Activated CD8-positive, alpha-beta memory T cell treated with anti-CD3 and anti-CD28 coated beads, Interleukin-2, amount 10 ng/mL, durations not matched to agents 7 days and 5 days (primary cell): Measurements from ENCODE around the gene LANCL3. TPM values are rescaled to one million over a fixed set of nuclear protein-coding genes. Genes with fewer than 3 reads are reported as not detected.
"Not testable (repeated sequence)": the region's sequence is repeated elsewhere in the genome, so short reads cannot be mapped to it uniquely, and the experiment has no call there.

ENCODE experiments used
- ATAC-seq: fragments of 150-1000 bp; cut with Tn5 transposase; one replicate; pipeline ENCODE4 v1.10.0; 2021; ENCODE audit warnings: moderate library complexity
- CTCF ChIA-PET: fragments of 350-600 bp; sonication (Branson Sonifier 250); formaldehyde crosslinking; loops from one replicate; lab custom pipeline; 2021; ENCODE audit warnings: antibody characterized with exemption; lab: Charles Lee
- DNase-seq: peaks from one replicate; pipeline ENCODE4 v3.0.0-alpha.2; 2020
- H3K27ac Mint-ChIP-seq: one replicate; pipeline ENCODE4 v1.8.0; 2021; ENCODE audit warnings: mild to moderate bottlenecking, mixed read lengths
- H3K27me3 Mint-ChIP-seq: one replicate; pipeline ENCODE4 v1.8.0; 2021; ENCODE audit warnings: mixed read lengths
- H3K36me3 Mint-ChIP-seq: one replicate; pipeline ENCODE4 v1.8.0; 2021; ENCODE audit warnings: mild to moderate bottlenecking, mixed read lengths
- H3K4me1 Mint-ChIP-seq: one replicate; pipeline ENCODE4 v1.8.0; 2021; ENCODE audit warnings: mixed read lengths
- H3K4me3 Mint-ChIP-seq: one replicate; pipeline ENCODE4 v1.8.0; 2021; ENCODE audit warnings: mild to moderate bottlenecking, moderate library complexity, mixed read lengths
- H3K9me3 Mint-ChIP-seq: one replicate; pipeline ENCODE4 v1.8.0; 2022; ENCODE audit warnings: low read depth, mixed read lengths
- total RNA-seq, 2 experiments: library from RNA; stranded (reverse); gene quantifications; one replicate each; pipeline ENCODE4 v1.2.3, GENCODE V29; 2021

The LANCL3 gene
- under 1 TPM; 0.38 to 0.66 TPM for total RNA-seq

DNA sequence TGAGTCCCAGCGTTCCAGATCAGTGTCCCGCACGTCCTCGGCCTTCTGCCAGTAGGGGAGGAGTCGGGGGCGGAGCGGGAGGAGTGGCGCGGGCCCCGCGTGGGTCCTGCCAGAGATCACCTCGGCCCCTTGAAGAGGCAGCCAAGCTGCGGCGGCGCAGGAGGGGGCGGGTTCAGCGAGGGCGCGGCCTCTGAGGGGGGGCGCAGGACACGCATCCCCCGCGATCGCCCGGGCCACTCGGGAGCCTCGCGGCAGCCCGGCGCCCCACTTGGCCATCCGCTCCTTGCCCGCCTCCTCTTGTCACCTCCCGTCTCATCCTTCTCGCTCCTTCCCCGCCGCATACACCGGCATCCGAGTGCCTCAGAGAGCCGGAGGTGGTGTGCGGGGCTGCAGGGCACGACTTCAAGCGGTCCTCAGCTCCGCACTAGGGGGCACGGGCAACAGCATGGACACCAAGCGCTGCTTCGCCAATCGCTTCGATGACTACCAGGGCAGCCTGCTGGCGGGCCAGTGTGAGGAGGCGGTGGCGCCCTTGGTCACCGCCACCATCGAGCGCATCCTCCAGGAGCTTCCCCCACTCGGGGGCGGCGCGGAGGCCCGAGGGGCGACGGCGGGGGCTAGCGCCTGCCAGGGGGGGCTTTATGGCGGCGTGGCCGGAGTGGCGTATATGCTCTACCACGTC, at the start of gene LANCL3:
Gene LANCL3 (plus strand): TSS at position 236 of the 682 bp plus-strand sequence. CDS start 210 bp downstream, at position 446.
- H3K36me3 Mint-ChIP-seq, H3K4me1 Mint-ChIP-seq, H3K9me3 Mint-ChIP-seq: not testable (repeated sequence)
- ATAC-seq (peak; percentile 43), DNase-seq (peak; percentile 38)
- peak within 1 kb of the TSS; percentile 81 for H3K4me3 Mint-ChIP-seq
- CTCF ChIA-PET = interaction anchor here (1.0 to 1.5 kb wide), 2 partner anchors 174 to 254 kb away, joined by 3 to 10 read pairs; no protein-coding TSS in a partner anchor
- H3K27me3 Mint-ChIP-seq = peaks cover 22% of the 10 kb centered on the region
- peak within 1 kb of the TSS; percentile 70 for H3K27ac Mint-ChIP-seq

DNA sequence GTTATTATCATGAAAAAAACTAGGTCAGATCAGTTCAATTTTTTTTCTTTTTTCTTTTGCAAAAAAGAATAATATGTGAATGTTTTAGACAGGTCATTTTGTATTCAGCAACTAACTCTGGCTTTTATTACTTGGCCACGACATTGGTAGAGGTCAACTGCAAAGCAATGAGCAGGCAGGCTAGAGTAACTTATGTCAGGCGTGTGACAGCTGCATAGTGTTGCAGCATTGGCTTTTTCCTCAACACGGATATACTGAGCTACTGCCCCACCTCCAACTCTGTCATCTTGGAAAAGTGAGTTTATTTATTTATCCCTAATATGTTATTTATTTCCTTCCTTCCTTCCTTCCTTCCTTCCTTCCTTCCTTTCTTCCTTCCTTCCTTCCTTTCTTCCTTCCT, 47.8 kb upstream of the LANCL3 start:
- H3K4me1 Mint-ChIP-seq, DNase-seq, ATAC-seq, H3K4me3 Mint-ChIP-seq, H3K9me3 Mint-ChIP-seq, CTCF ChIA-PET, H3K27ac Mint-ChIP-seq, H3K36me3 Mint-ChIP-seq, H3K27me3 Mint-ChIP-seq: not testable (repeated sequence)

DNA sequence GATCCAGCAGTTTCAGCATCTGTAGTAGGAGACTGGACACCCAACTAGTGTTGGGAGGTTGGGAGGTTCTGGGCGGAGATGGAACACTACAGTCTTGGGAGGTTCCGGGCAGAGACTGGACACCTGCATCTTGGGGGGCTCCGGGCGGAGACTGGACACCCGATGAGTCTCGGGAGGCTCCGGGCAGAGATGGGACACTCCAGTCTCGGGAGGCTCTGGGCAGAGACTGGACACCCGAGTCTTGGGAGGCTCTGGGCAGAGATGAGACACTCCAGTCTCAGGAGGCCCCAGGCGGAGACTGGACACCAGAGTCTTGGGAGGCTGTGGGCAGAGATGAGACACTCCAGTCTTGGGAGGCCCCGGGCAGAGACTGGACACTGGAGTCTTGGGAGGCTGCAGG, 29.5 kb upstream of the LANCL3 start:
- CTCF ChIA-PET = no interaction called here
- no peak for ATAC-seq
- H3K27me3 Mint-ChIP-seq = no peaks in the 10 kb centered on the region
- H3K9me3 Mint-ChIP-seq = no peaks in the 10 kb centered on the region
- no peaks in the 10 kb centered on the region for H3K36me3 Mint-ChIP-seq
- no peaks in the 10 kb centered on the region for H3K4me1 Mint-ChIP-seq
- no peak for DNase-seq
- H3K27ac Mint-ChIP-seq = no peak overlapping the region
- no peak overlapping the region for H3K4me3 Mint-ChIP-seq

DNA sequence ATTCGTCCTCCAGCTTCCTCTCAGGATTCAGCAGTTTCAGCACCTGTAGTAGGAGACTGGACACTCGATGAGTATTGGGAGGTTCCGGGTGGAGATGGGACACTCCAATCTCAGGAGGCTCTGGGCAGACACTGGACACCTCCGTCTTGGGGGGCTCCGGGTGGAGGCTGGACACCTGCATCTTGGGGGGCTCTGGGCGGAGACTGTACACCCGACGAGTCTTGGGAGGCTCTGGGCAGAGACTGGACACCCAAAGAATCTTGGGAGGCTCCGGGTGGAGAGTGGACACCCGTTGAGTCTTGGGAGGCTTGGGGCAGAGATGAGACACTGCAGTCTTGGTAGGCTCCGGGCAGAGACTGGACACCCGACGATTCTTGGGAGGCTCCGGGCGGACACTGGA, 28.7 kb upstream of the LANCL3 start:
- no peak overlapping the region for H3K27ac Mint-ChIP-seq
- ATAC-seq (no peak), DNase-seq (no peak)
- H3K9me3 Mint-ChIP-seq = no peaks in the 10 kb centered on the region
- H3K36me3 Mint-ChIP-seq = no peaks in the 10 kb centered on the region
- H3K4me1 Mint-ChIP-seq = no peaks in the 10 kb centered on the region
- no peak overlapping the region for H3K4me3 Mint-ChIP-seq
- no peaks in the 10 kb centered on the region for H3K27me3 Mint-ChIP-seq
- CTCF ChIA-PET = no interaction called here

DNA sequence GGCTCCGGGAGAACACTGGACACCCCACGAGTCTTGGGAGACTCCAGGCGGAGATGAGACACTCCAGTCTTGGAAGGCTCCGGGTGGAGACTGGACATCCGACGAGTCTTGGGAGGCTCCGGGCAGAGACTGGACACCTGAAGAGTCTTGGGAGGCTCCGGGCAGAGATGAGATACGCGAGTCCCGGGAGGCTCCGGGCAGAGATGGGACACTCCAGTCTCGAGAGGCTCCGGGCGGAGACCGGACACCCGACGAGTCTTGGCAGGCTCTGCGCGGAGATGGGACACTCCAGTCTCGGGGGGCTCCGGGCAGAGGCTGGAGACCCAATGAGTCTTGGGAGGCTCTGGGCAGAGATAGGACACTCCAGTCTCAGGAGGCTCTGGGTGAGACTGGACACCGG, 28.1 kb upstream of the LANCL3 start:
- CTCF ChIA-PET = no interaction called here
- no peaks in the 10 kb centered on the region for H3K36me3 Mint-ChIP-seq
- no peaks in the 10 kb centered on the region for H3K27me3 Mint-ChIP-seq
- H3K9me3 Mint-ChIP-seq = no peaks in the 10 kb centered on the region
- no peak for DNase-seq
- H3K27ac Mint-ChIP-seq = no peak overlapping the region
- no peak overlapping the region for H3K4me3 Mint-ChIP-seq
- no peaks in the 10 kb centered on the region for H3K4me1 Mint-ChIP-seq
- no peak for ATAC-seq

DNA sequence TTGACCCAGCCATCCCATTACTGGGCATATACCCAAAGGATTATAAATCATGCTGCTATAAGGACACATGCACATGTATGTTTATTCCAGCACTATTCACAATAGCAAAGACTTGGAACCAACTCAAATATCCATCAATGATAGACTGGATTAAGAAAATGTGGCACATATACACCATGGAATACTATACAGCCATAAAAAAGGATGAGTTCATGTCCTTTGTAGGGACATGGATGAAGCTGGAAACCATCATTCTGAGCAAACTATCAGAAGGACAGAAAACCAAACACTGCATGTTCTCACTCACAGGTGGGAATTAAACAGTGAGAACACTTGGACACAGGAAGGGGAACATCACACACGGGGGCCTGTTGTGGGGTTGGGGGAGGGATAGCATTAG, 26.9 kb upstream of the LANCL3 start:
- H3K36me3 Mint-ChIP-seq, H3K4me3 Mint-ChIP-seq, H3K27ac Mint-ChIP-seq, DNase-seq, ATAC-seq, CTCF ChIA-PET, H3K27me3 Mint-ChIP-seq, H3K4me1 Mint-ChIP-seq, H3K9me3 Mint-ChIP-seq: not testable (repeated sequence)

DNA sequence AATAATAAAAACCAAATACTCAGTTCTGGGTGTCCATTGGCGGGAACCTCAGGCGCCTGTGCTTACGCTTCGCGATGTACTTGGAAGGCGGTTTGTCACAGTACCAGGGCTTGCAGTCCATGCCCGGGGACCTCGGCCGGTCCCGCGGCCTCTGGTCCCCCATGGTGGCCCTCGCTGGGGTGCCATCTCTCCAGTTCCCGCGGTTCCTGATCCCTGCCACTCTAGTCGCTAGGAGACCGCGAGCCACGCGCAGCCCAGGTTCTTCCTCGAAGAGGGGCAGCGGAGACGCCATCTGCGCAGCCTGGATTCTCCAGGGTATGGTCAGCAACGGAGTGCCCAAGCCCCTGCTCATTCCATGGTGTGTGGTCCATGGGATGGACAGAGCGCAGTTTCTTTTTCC, 26.4 kb upstream of the LANCL3 start:
- DNase-seq (no peak), ATAC-seq (no peak)
- Mint-ChIP-seq H3K27ac (no peak overlapping the region), H3K9me3 (no peaks in the 10 kb centered on the region), H3K4me3 (no peak overlapping the region), H3K36me3 (no peaks in the 10 kb centered on the region), H3K27me3 (no peaks in the 10 kb centered on the region), H3K4me1 (peaks cover 6% of the 10 kb centered on the region)
- CTCF ChIA-PET = no interaction called here

DNA sequence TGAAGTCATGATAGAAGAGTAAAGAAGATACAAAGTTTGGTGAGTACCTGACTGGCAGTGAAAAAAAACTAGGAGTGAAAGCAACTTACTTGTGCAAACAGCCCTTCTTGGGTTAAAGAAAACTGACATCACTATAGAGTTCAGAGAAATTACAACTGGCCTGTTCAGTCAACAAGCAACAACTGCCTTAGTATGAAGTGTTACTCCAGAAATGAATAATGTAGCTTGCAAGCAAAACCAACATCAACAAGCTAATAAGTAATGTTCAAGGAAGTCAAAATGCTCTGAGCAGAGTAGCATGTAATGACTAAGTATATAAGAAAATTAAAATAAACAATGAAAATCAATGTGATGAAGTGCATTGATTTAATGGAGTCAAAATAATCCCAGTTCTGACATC, 21.8 kb upstream of the LANCL3 start:
- H3K4me1 Mint-ChIP-seq, H3K27ac Mint-ChIP-seq, H3K9me3 Mint-ChIP-seq, CTCF ChIA-PET, ATAC-seq, H3K36me3 Mint-ChIP-seq, H3K4me3 Mint-ChIP-seq, H3K27me3 Mint-ChIP-seq, DNase-seq: not testable (repeated sequence)

DNA sequence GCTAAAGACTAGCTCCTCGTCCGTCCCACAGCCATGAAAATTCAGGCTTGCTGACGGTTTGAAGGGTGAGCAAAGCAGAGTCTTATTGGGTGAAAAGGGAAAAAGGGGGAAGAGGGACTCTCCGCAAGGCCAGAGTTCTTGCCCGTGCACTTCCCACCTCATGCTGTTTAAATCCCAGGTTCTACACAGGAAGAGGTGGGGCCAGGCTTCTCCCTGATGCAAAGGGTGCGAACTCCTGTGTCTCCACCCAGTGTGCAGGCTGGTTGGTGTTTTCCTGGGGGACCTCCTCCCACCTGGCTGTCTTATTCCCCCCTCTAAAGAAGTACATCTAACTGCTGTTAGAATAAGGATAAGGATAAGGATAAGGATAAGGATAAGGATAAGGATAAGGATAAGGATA, 18.0 kb upstream of the LANCL3 start:
- DNase-seq (no peak), ATAC-seq (no peak)
- H3K4me1 Mint-ChIP-seq = peaks cover 6% of the 10 kb centered on the region
- H3K27ac Mint-ChIP-seq = no peak overlapping the region
- no peak overlapping the region for H3K4me3 Mint-ChIP-seq
- H3K9me3 Mint-ChIP-seq = no peaks in the 10 kb centered on the region
- CTCF ChIA-PET = no interaction called here
- no peaks in the 10 kb centered on the region for H3K27me3 Mint-ChIP-seq
- H3K36me3 Mint-ChIP-seq = no peaks in the 10 kb centered on the region

DNA sequence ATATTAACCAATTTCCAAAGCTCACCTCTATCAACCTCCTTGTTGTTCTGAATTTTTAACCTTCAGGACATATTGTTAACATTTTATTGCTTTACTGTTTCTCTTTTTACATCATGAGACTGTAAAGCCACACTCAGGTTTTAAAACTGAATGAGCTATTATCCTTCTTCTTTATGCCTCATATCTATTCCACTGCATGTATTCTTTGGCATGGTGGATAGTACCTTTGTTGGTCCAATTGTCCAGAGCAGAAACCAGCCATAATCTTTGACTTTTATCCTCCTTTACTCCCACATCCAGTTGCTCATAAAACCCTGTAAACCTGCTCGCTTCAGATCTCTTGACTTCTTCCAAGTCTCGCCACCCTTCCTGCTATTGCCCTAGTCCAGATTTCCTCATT, 6.2 kb upstream of the LANCL3 start:
- CTCF ChIA-PET, H3K27ac Mint-ChIP-seq, H3K36me3 Mint-ChIP-seq, ATAC-seq, DNase-seq, H3K9me3 Mint-ChIP-seq, H3K4me3 Mint-ChIP-seq, H3K4me1 Mint-ChIP-seq: not testable (repeated sequence)
- peaks cover 15% of the 10 kb centered on the region for H3K27me3 Mint-ChIP-seq

DNA sequence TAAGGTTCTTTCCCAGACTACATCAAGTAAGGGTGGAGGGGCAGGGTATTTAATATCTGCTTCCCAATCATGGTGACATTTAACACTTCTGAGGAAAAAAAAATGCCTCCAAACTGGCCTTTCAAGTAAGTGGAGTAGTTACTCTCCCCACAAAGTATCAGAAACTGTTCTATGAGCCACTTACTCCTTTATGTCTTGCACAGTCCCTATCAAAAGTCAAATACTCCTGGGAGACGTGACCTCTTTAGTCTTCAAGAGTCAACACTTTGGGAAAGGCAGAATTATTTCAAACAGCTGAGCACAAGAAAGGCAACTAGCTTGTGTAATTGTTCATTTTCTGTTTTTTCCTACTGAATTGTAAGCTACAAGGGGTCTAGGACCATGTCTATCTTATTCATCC, 1.1 kb upstream of the LANCL3 start:
- H3K9me3 Mint-ChIP-seq, H3K4me1 Mint-ChIP-seq, H3K4me3 Mint-ChIP-seq, H3K27ac Mint-ChIP-seq, DNase-seq, CTCF ChIA-PET, H3K36me3 Mint-ChIP-seq, ATAC-seq: not testable (repeated sequence)
- peaks cover 30% of the 10 kb centered on the region for H3K27me3 Mint-ChIP-seq

DNA sequence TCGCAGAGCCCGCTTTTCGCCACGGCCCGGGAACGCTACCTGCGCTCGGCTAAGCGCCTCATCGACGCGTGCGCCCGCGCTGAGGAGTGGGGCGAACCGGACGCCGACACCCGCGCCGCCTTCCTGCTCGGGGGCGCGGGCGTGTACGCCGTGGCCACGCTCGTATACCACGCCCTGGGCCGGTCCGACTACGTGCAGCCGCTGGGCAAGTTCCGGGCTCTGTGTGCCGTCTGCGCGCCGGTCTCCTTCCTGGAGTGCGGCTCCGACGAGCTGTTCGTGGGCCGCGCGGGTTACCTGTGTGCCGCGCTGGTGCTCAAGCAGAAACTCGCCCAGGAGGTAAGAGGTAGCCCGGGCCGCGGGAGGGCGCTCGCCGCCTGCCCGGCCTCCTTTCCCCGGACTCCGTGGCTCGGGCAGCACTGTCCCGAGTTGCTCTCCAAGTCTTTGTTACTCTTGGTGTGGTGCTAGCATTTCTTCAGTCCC, 687 bp downstream of the LANCL3 start:
- peak; percentile 43 for DNase-seq
- CTCF ChIA-PET = interaction anchor here (1.0 to 1.5 kb wide), 3 partner anchors 174 to 253 kb away, joined by 3 to 10 read pairs (median 5); no protein-coding TSS in a partner anchor

DNA sequence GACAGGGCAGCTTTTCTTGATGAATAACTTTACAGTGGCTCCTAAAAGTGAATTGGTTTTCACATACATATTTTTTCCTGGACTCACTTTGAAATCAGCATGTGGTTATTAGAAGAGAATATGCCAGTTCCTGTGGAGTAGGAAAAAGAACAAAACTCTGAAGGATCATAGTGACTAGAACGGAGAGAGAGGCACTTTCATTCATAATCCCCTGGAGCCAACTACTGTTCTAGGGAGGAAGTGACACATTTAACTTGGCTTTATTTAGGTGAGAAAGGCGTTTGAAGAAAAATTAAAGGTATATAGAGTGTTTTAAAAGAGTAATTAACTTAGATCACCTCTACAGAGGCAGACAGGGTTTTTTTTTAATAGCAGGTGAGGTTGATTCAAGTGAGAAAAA, 1.7 kb downstream of the LANCL3 start:
- not testable (repeated sequence) for H3K27ac Mint-ChIP-seq, H3K9me3 Mint-ChIP-seq, DNase-seq, H3K4me1 Mint-ChIP-seq, ATAC-seq, H3K36me3 Mint-ChIP-seq
- peaks cover 17% of the 10 kb centered on the region for H3K27me3 Mint-ChIP-seq
- H3K4me3 Mint-ChIP-seq = peak overlapping the region; percentile 81
- CTCF ChIA-PET = interaction anchor here (1.1 to 1.5 kb wide), 2 partner anchors 180 to 252 kb away, joined by 5 to 10 read pairs; no protein-coding TSS in a partner anchor

More for the DNA sequence above, 687 bp downstream of the LANCL3 start:
- Mint-ChIP-seq H3K27me3 (peaks cover 20% of the 10 kb centered on the region), H3K27ac (peak overlapping the region; percentile 70), H3K4me3 (peak overlapping the region; percentile 81)
- not testable (repeated sequence) for H3K4me1 Mint-ChIP-seq, H3K9me3 Mint-ChIP-seq, H3K36me3 Mint-ChIP-seq
- peak; percentile 73 for ATAC-seq

DNA sequence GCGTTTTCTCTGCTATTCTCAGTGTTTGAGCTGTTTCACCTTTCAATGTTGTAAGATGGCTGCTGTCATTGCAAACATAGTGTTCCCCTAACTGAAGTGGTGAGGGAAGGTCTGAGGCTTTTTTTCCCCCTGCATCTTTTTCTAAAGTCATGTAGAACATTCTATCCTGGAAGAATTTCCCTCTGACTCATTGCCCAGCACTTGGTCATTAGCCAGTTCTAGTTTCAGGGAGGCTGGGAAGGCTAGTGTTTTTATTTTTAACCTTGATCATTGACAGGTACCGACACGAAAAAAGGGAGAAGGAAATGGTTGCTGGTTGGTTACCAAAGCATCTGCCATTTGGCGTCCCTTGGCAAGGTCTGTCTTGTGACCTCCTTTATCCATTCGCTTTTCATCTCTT, 6.6 kb downstream of the LANCL3 start:
- no peak for DNase-seq
- H3K27me3 Mint-ChIP-seq = peaks cover 11% of the 10 kb centered on the region
- CTCF ChIA-PET = no interaction called here
- H3K4me3 Mint-ChIP-seq = no peak overlapping the region
- no peaks in the 10 kb centered on the region for H3K36me3 Mint-ChIP-seq
- ATAC-seq = no peak
- no peaks in the 10 kb centered on the region for H3K9me3 Mint-ChIP-seq
- H3K27ac Mint-ChIP-seq = no peak overlapping the region
- peaks cover 2% of the 10 kb centered on the region for H3K4me1 Mint-ChIP-seq
